H1 (cell line): ENCODE data around the gene COL4A1. TPM values are rescaled to one million over a fixed set of nuclear protein-coding genes. Genes with fewer than 3 reads are reported as not detected.

Experiments used
- CTCF ChIA-PET: fragments of 300-600 bp; sonication (Branson Sonifier 250); formaldehyde crosslinking; loops from one replicate; lab custom pipeline; 2021; ENCODE audit not compliant: partially characterized antibody; lab: Charles Lee
- POLR2A ChIA-PET: fragments of 300-600 bp; sonication (Branson Sonifier 250); formaldehyde crosslinking; loops from one replicate; lab custom pipeline; 2021; ENCODE audit warnings: inconsistent platforms; ENCODE audit not compliant: partially characterized antibody; lab: Charles Lee
- DNase-seq, 2 experiments: peaks; one replicate each; pipeline versions ENCODE4 v3.0.0 to v3.0.0-alpha.2; 2010 to 2022; ENCODE audit warnings: low spot score in 2 of 2, low read depth in 1 of 2, mixed read lengths in 1 of 2
- FAIRE-seq: peaks from 2 replicates; lab custom pipeline; 2011; peaks lifted over from hg19 to GRCh38; lab: Jason Lieb, UNC
- H2AFZ ChIP-seq: 2 replicates; pipeline ENCODE4 v1.8.1; 2012; ENCODE audit warnings: low read length, inconsistent platforms
- H2AK5ac ChIP-seq: 2 replicates; pipeline ENCODE4 v1.6.1; 2013; ENCODE audit warnings: low read depth, low read length
- H2BK120ac ChIP-seq: replicated peaks from 2 replicates; pipeline ENCODE3; 2013; ENCODE audit warnings: low read depth, low read length, inconsistent platforms
- H2BK12ac ChIP-seq: 2 replicates; pipeline ENCODE4 v1.6.1; 2013; ENCODE audit warnings: low read depth, low read length
- H2BK15ac ChIP-seq: 2 replicates; pipeline ENCODE4 v1.6.1; 2013; ENCODE audit warnings: low read length
- H2BK20ac ChIP-seq: 2 replicates; pipeline ENCODE4 v1.6.1; 2013; ENCODE audit warnings: low read length
- H2BK5ac ChIP-seq: 2 replicates; pipeline ENCODE4 v1.6.1; 2013; ENCODE audit warnings: low read depth, low read length
- H3K14ac ChIP-seq: 2 replicates; pipeline ENCODE4 v1.6.1; 2013; ENCODE audit warnings: inconsistent platforms; ENCODE audit not compliant: insufficient read length
- H3K18ac ChIP-seq: 2 replicates; pipeline ENCODE4 v1.6.1; 2013; ENCODE audit warnings: low read length; ENCODE audit errors: extremely low read depth
- H3K23ac ChIP-seq: 2 replicates; pipeline ENCODE4 v1.6.1; 2013; ENCODE audit warnings: inconsistent platforms; ENCODE audit not compliant: insufficient read length
- H3K23me2 ChIP-seq: 2 replicates; pipeline ENCODE4 v1.6.1; 2013; ENCODE audit warnings: low read depth, low read length
- H3K27ac ChIP-seq: 2 replicates; pipeline ENCODE4 v1.6.1; 2011; ENCODE audit warnings: low read depth, low read length, inconsistent platforms
- H3K27me3 ChIP-seq, 4 experiments: replicated peaks in 1 of 4; 1 replicate in 1 of 4; 2 replicates in 3 of 4; pipeline versions ENCODE4 v1.6.1 to v1.8.1; 2011 to 2013; ENCODE audit warnings: low read length in 3 of 4, mild to moderate bottlenecking in 3 of 4, inconsistent platforms in 2 of 4, mixed read lengths in 2 of 4, moderate library complexity in 1 of 4; ENCODE audit not compliant: control insufficient read depth in 3 of 4, insufficient read depth in 3 of 4; ENCODE audit errors: extremely low read depth in 1 of 4
- H3K36me3 ChIP-seq, 4 experiments: 2 replicates each; pipeline versions ENCODE4 v1.6.1 to v1.8.1; 2011 to 2013; ENCODE audit warnings: mild to moderate bottlenecking in 4 of 4, low read length in 3 of 4, moderate library complexity in 2 of 4, control low read depth in 1 of 4, inconsistent platforms in 1 of 4; ENCODE audit not compliant: insufficient read depth in 4 of 4, control insufficient read depth in 2 of 4
- H3K4ac ChIP-seq: replicated peaks from 2 replicates; pipeline ENCODE3; 2013; ENCODE audit warnings: low read length, low read depth, mixed read lengths, inconsistent platforms; ENCODE audit not compliant: insufficient read length
- H3K4me1 ChIP-seq, 4 experiments: replicated peaks in 1 of 4; 1 replicate in 1 of 4; 2 replicates in 3 of 4; pipeline versions ENCODE4 v1.6.1 to v1.8.1; 2011 to 2013; ENCODE audit warnings: low read length in 3 of 4, inconsistent platforms in 2 of 4, mixed read lengths in 1 of 4; ENCODE audit not compliant: insufficient read depth in 4 of 4, control insufficient read depth in 3 of 4
- H3K4me2 ChIP-seq, 2 experiments: 2 replicates each; pipeline versions ENCODE4 v1.6.1 to v1.8.1; 2011 to 2013; ENCODE audit warnings: low read depth in 2 of 2, low read length in 2 of 2, control low read depth in 1 of 2, inconsistent platforms in 1 of 2, mild to moderate bottlenecking in 1 of 2; ENCODE audit not compliant: insufficient read depth in 1 of 2
- H3K4me3 ChIP-seq, 4 experiments: fragments of 200-600, 300-600 bp in 1 of 4; sonication (generic), shearing (Covaris generic), sonication (Bioruptor Twin) in 1 of 4; 2 replicates each; pipeline versions ENCODE4 v1.5.1 to v1.8.1; 2011 to 2016; ENCODE audit warnings: low read length in 4 of 4, low read depth in 3 of 4, control low read depth in 2 of 4, inconsistent platforms in 2 of 4, mild to moderate bottlenecking in 2 of 4, mixed read lengths in 1 of 4, moderate library complexity in 1 of 4; ENCODE audit not compliant: insufficient read depth in 2 of 4; ENCODE audit errors: extremely low read depth in 1 of 4
- H3K56ac ChIP-seq: replicated peaks from 2 replicates; pipeline ENCODE3; 2013; ENCODE audit warnings: low read depth, mild to moderate bottlenecking, mixed read lengths, low read length, inconsistent platforms; ENCODE audit not compliant: insufficient read length
- H3K79me1 ChIP-seq: 2 replicates; pipeline ENCODE4 v1.6.1; 2013; ENCODE audit warnings: low read depth, low read length, control low read depth
- H3K79me2 ChIP-seq, 2 experiments: 2 replicates each; pipeline versions ENCODE4 v1.6.1 to v1.8.1; 2012 to 2013; ENCODE audit warnings: low read length in 2 of 2, mild to moderate bottlenecking in 2 of 2, inconsistent platforms in 1 of 2; ENCODE audit not compliant: insufficient read depth in 2 of 2, control insufficient read depth in 1 of 2
- H3K9ac ChIP-seq, 4 experiments: replicated peaks in 1 of 4; 1 replicate in 1 of 4; 2 replicates in 3 of 4; pipeline versions ENCODE4 v1.6.1 to v1.8.1; 2011 to 2013; ENCODE audit warnings: low read depth in 3 of 4, low read length in 3 of 4, control low read depth in 2 of 4, mild to moderate bottlenecking in 2 of 4, moderate library complexity in 2 of 4, inconsistent platforms in 1 of 4; ENCODE audit errors: extremely low read depth in 1 of 4
- H3K9me3 ChIP-seq, 2 experiments: 2 replicates each; pipeline versions ENCODE4 v1.6.1 to v1.8.1; 2012 to 2013; ENCODE audit warnings: mild to moderate bottlenecking in 2 of 2, moderate library complexity in 2 of 2, control low read depth in 1 of 2, inconsistent platforms in 1 of 2, low read depth in 1 of 2, low read length in 1 of 2, mixed read lengths in 1 of 2; ENCODE audit not compliant: insufficient read depth in 2 of 2
- H4K20me1 ChIP-seq, 2 experiments: replicated peaks in 1 of 2; 2 replicates each; pipeline versions ENCODE3 to v1.8.1; 2011 to 2013; ENCODE audit warnings: inconsistent platforms in 2 of 2, low read length in 2 of 2, mild to moderate bottlenecking in 1 of 2; ENCODE audit not compliant: insufficient read depth in 2 of 2, control insufficient read depth in 1 of 2
- H4K5ac ChIP-seq: 2 replicates; pipeline ENCODE4 v1.6.1; 2013; ENCODE audit warnings: low read length, low read depth, mixed read lengths, inconsistent platforms; ENCODE audit not compliant: insufficient read length
- H4K8ac ChIP-seq: 2 replicates; pipeline ENCODE4 v1.8.0; 2013; ENCODE audit warnings: mild to moderate bottlenecking, moderate library complexity, low read length, inconsistent platforms; ENCODE audit not compliant: insufficient read depth; ENCODE audit errors: extremely low read depth
- H4K91ac ChIP-seq: replicated peaks from 2 replicates; pipeline ENCODE3; 2013; ENCODE audit warnings: low read length, mixed read lengths, inconsistent platforms; ENCODE audit not compliant: insufficient read length
- BACH1 ChIP-seq: IDR thresholded peaks from 2 replicates; pipeline ENCODE4 v1.6.1; 2012; ENCODE audit warnings: low read length, improper control_type of control experiment
- CREB1 ChIP-seq: IDR thresholded peaks from 2 replicates; pipeline ENCODE4 v1.6.1; 2012; ENCODE audit warnings: inconsistent platforms
- EGR1 ChIP-seq: IDR thresholded peaks from 2 replicates; pipeline ENCODE4 v1.6.1; 2011; ENCODE audit warnings: low read depth, low read length, borderline replicate concordance
- JUN ChIP-seq: IDR thresholded peaks from 2 replicates; pipeline ENCODE4 v1.6.1; 2011; ENCODE audit warnings: low read depth, mild to moderate bottlenecking, improper control_type of control experiment, low read length
- POLR2A ChIP-seq, 2 experiments: IDR thresholded peaks; 1 replicate in 1 of 2; 2 replicates in 1 of 2; pipeline ENCODE4 v1.6.1; 2011; ENCODE audit warnings: low read depth in 2 of 2, low read length in 2 of 2, mild to moderate bottlenecking in 2 of 2; ENCODE audit errors: control extremely low read depth in 1 of 2
- RAD21 ChIP-seq, 2 experiments: IDR thresholded peaks in 1 of 2; conservative IDR thresholded peaks in 1 of 2; 2 replicates each; pipeline ENCODE4 v1.6.1; 2011; ENCODE audit warnings: low read depth in 2 of 2, low read length in 2 of 2, improper control_type of control experiment in 1 of 2, inconsistent platforms in 1 of 2, mild to moderate bottlenecking in 1 of 2, moderate library complexity in 1 of 2
- SIRT6 ChIP-seq: IDR thresholded peaks from one replicate; pipeline ENCODE4 v1.7.1; 2012; ENCODE audit warnings: low read length, inconsistent platforms
- SIX5 ChIP-seq: IDR thresholded peaks from 2 replicates; pipeline ENCODE4 v1.6.1; 2011; ENCODE audit warnings: mild to moderate bottlenecking, low read depth, low read length
- TCF12 ChIP-seq: IDR thresholded peaks from 2 replicates; pipeline ENCODE4 v1.6.1; 2011; ENCODE audit warnings: low read depth, mild to moderate bottlenecking, low read length
- WGBS, 2 experiments: shearing (Covaris generic) in 1 of 2; methylation state at CpG; one replicate each; pipeline versions ENCODE4 v1.1.6 to v1.1.7; 2013 to 2015; ENCODE audit warnings: low lambda C conversion rate in 2 of 2, mixed read lengths in 2 of 2, inconsistent platforms in 1 of 2, low coverage in 1 of 2, missing lambda C conversion rate in 1 of 2; ENCODE audit not compliant: insufficient replicate concordance in 2 of 2, insufficient coverage in 1 of 2, insufficient read length in 1 of 2; ENCODE audit errors: extremely low coverage in 1 of 2, missing lambda C conversion rate in 1 of 2; 5-methylcytosine and 5-hydroxymethylcytosine counted together
- polyA plus RNA-seq, 7 experiments: library from polyadenylated mRNA; depleted of rRNA in 3 of 7; stranded (reverse) in 5 of 7; unstranded in 2 of 7; fragments of >200 nt in 5 of 7; fragments of 200-250 nt in 2 of 7; gene quantifications; 1 replicate in 5 of 7; 2 replicates in 1 of 7; 4 replicates in 1 of 7; pipeline versions ENCODE4 v1.2.1 to v1.2.3, GENCODE V29; 2011 to 2013; ENCODE audit warnings: missing spikeins in 2 of 7, mixed read lengths in 2 of 7
- total RNA-seq: library from RNA; stranded (reverse); fragmentation: NEBNext Ultra II Directional; extraction: Animal tissue kit (Norgen Biotek cat#: 25700); gene quantifications from 2 replicates; pipeline ENCODE4 v1.2.1, GENCODE V29; 2021
- TF ChIP-seq, protein P1 (sequence below), 3 experiments: IDR thresholded peaks; 1 replicate in 2 of 3; 2 replicates in 1 of 3; pipeline versions ENCODE4 v1.5.1 to v1.6.1; 2011; ENCODE audit warnings: low read length in 3 of 3, mild to moderate bottlenecking in 3 of 3, inconsistent platforms in 2 of 3, low read depth in 1 of 3, moderate library complexity in 1 of 3; ENCODE audit not compliant: insufficient read depth in 1 of 3; ENCODE audit errors: control extremely low read depth in 1 of 3

COL4A1 gene
- total and polyA plus RNA-seq, 2 of the 8 experiments (the other 6 are each of a cell fraction or from before 2014, with no cell fraction given) = 30.7 to 82.0 TPM

DNA sequence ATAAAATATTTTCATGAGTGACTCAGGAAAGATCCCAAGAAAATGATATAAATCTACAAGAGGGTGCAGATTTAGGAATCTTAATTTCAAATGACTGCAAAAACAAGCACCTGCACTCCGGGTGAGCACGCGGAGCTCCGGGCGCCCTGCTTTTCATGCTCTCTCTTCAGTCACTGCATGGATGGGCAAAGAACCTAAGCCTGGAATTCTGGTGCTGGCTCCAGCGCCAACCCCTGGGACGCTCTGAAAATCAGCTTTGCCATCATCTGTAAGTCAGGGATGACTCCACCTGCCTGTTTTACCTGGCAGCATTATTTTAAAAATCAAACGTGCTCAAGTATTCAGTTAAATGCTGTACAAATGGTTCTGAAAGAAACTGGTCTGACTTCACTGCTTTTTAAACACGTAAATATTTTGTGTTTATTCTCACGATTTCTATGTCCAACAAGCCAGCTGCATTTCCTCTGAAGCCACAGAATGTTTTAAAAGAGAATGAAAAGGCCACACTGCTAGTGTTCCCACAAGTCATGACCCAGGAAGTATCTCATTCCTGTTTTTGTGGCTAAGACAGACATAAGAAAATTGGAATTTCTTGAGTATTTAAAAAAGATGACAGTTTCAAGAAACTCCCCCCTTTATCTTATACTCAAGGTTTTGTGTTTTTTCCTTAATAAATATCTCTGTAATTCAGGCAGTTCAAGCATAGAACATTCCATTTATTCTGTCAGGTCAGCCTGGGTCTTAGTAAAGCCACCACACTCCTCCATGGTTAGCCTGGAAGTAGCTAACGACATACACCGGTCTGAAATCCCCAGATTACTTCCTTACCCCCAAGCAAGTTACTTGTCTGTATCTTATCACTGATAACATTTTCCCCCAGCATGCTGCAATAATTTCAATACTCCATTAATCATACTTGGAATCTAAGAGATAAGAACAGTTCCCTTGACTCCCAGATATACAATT lies 81.1 kb downstream of the COL4A1 start:
- Histone ChIP-seq H3K56ac (no peak overlapping the region), H2AFZ (no peak overlapping the region), H3K4ac (no peak overlapping the region), H2BK15ac (no peak overlapping the region), H4K91ac (no peak overlapping the region), H3K4me2 (no peak overlapping the region), H3K18ac (no peak overlapping the region), H4K5ac (no peak overlapping the region), H3K4me1 (peaks cover 0 to 4% (median 0%) of the 10 kb centered on the region in 4 experiments; a peak in 3 of 7 replicates), H3K36me3 (no peaks in the 10 kb centered on the region), H2AK5ac (no peak overlapping the region), H3K79me2 (no peaks in the 10 kb centered on the region), H2BK12ac (no peak overlapping the region), H3K9me3 (no peaks in the 10 kb centered on the region), H3K4me3 (no peak overlapping the region), H3K23ac (no peak overlapping the region), H3K27ac (no peak overlapping the region), H3K27me3 (no peaks in the 10 kb centered on the region), H3K79me1 (peaks cover 6% of the 10 kb centered on the region), H2BK20ac (no peak overlapping the region), H3K14ac (no peak overlapping the region), H3K9ac (no peak overlapping the region), H4K8ac (no peak overlapping the region), H2BK120ac (no peak overlapping the region), H4K20me1 (peaks cover 0 to 4% of the 10 kb centered on the region in 2 experiments), H3K23me2 (peaks cover 3% of the 10 kb centered on the region; the same call in 1 of the 2 replicates), H2BK5ac (no peak overlapping the region)
- WGBS, 2 experiments = 93% methylated on average over 12 of the region's 12 CpGs; no CpG with 5 or more reads in 1 of the 2 experiments
- ChIA-PET CTCF (interaction anchor here (0.6 to 1.4 kb wide), 6 partner anchors 21 to 290 kb away, joined by 3 to 4 read pairs (median 3); no protein-coding TSS in a partner anchor), POLR2A (no interaction called here)
- DNase-seq (no peak), FAIRE-seq (no peak)
- TF ChIP-seq SIX5 (no peak), JUN (no peak), RAD21 (IDR thresholded peaks at IDR 0.05 in 1 of 2, conservative IDR thresholded peaks at IDR 0.05 in 1 of 2; ENCODE audit: low read depth in 2 of 2, low read length in 2 of 2) (no peak), SIRT6 (no peak), CREB1 (no peak), EGR1 (no peak), TCF12 (no peak), BACH1 (no peak), POLR2A (IDR thresholded peaks at IDR 0.05; ENCODE audit: control extremely low read depth in 1 of 2, low read depth in 2 of 2, low read length in 2 of 2) (no peak)
- TF ChIP-seq, protein P1, sequence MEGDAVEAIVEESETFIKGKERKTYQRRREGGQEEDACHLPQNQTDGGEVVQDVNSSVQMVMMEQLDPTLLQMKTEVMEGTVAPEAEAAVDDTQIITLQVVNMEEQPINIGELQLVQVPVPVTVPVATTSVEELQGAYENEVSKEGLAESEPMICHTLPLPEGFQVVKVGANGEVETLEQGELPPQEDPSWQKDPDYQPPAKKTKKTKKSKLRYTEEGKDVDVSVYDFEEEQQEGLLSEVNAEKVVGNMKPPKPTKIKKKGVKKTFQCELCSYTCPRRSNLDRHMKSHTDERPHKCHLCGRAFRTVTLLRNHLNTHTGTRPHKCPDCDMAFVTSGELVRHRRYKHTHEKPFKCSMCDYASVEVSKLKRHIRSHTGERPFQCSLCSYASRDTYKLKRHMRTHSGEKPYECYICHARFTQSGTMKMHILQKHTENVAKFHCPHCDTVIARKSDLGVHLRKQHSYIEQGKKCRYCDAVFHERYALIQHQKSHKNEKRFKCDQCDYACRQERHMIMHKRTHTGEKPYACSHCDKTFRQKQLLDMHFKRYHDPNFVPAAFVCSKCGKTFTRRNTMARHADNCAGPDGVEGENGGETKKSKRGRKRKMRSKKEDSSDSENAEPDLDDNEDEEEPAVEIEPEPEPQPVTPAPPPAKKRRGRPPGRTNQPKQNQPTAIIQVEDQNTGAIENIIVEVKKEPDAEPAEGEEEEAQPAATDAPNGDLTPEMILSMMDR (IDR thresholded peaks at IDR 0.05; ENCODE audit: control extremely low read depth in 1 of 3, insufficient read depth in 1 of 3, low read depth in 1 of 3, low read length in 3 of 3) = no peak
